SK-N-MC (cell line): ENCODE data around the gene ITPR3.

Experiments
- EZH2 ChIP-seq: fragments of 200-600 bp; sonication (generic); IDR thresholded peaks from one replicate; pipeline ENCODE4 v1.6.1; 2017; ENCODE audit warnings: antibody characterized with exemption
- POLR2AphosphoS5 ChIP-seq: IDR thresholded peaks from 2 replicates; pipeline ENCODE4 v1.6.1; 2012; ENCODE audit warnings: mild to moderate bottlenecking, low read depth, low read length, borderline replicate concordance

DNA sequence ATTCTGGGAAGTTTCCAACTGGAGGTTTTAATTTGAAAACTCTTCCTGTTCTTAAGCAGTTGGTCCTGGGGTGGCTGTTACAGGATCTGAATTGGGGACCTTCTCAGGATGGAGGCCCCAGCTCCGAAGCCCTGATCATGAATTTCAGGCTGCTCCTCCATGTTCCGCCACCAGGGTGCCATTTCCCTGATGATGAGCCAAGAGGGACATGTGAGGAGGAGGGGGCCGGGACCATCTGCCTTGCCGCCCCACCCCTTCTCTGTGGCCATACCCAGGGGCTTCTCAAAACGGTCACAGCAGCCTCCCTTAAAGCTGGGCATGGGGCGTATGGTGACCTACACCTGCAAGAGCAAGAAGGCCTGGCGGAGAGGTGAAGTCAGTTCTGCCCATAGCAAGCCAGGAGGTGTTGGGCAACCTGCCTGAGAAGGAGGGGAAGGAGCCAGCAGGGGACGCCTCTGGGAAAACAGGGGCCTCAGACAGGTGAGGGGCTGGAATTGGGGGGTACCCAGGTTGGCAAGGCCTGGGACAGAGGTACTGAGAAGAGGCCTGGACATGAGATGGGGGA, 37.4 kb upstream of the ITPR3 start:
- TF ChIP-seq POLR2AphosphoS5 (no peak), EZH2 (no peak)
